Measurements from ENCODE around the gene C4A. TPM values are rescaled to one million over a fixed set of nuclear protein-coding genes. Genes with fewer than 3 reads are reported as not detected.
"Not testable (repeated sequence)": the region's sequence is repeated elsewhere in the genome, so short reads cannot be mapped to it uniquely, and the experiment has no call there.

The C4A gene
- total and polyA plus RNA-seq, 10 of the 15 experiments (the other 5 are each of a cell fraction or from before 2014, with no cell fraction given) = 0.13 to 5.4 (median 0.88) TPM; not detected in 1

- H3K27ac ChIP-seq (ENCODE audit: control insufficient read depth, insufficient read depth); ATAC-seq; H3K4me2 ChIP-seq (ENCODE audit: control insufficient read depth, insufficient read depth); BruUV-seq (replicated peaks); H3K9ac ChIP-seq (ENCODE audit: control insufficient read depth, insufficient read depth, low read length); SMC1A ChIA-PET (ENCODE audit: uncharacterized antibody, unreplicated experiment); H4K20me1 ChIP-seq (ENCODE audit: control insufficient read depth, insufficient read depth); in situ Hi-C loops (cut with MboI); H3K9me3 ChIP-seq (replicated peaks; ENCODE audit: control insufficient read depth, insufficient read depth, low read length); H3K4me3 ChIP-seq; H2AFZ ChIP-seq (ENCODE audit: control insufficient read depth, low read depth, low read length); FAIRE-seq; POLR2A ChIA-PET; H3K36me3 ChIP-seq (ENCODE audit: control insufficient read depth in 2 of 2, insufficient read depth in 2 of 2, low read length in 1 of 2); H3K4me1 ChIP-seq (ENCODE audit: control insufficient read depth, insufficient read depth, low read length); DNase-seq (ENCODE audit: low read depth, low spot score); RAD21 ChIA-PET (ENCODE audit: unreplicated experiment); H3K27me3 ChIP-seq (replicated peaks in 1 of 2; ENCODE audit: control insufficient read depth in 2 of 2, insufficient read depth in 2 of 2, low read length in 1 of 2); H3K79me2 ChIP-seq (ENCODE audit: control insufficient read depth, insufficient read depth, low read length): not testable (repeated sequence)
- CTCF ChIA-PET = interaction anchor here (2.6 kb wide), 1 partner anchor 21 kb away, joined by 6 read pairs; no protein-coding TSS in a partner anchor
- intact Hi-C loops (cut with micrococcal nuclease; ENCODE audit: unreplicated experiment) = loop anchor here (10.0 kb wide), 1 partner anchor 105 kb away; the partner anchor contains the start of genes PPT2 and PRRT1
- 42% methylated on average over 10 of the region's 11 CpGs for WGBS (ENCODE audit: insufficient coverage, insufficient replicate concordance, low lambda C conversion rate, missing lambda C conversion rate)
Observed at GRCh38 chr6:32049736-32050135, 67.9 kb downstream of the C4A start.

DNA sequence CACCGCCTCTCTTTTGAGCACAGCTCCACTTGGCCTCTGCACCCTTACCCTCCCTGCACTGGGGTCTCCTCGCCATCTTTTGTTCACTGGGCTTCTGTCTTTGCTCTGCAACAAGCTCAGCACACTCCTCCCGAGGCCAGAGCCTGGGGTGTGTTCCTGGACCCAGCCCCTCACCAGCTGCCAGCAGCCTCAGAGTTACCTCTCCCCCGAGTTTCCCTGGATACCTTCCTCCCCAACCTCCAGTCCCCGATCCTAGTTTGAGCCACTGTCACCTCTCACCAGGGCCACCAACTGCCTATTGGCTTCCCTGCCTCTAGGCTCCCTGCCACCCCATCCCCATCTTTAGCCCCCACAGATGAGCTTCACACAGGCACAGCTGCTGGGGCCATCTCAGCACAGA lies 68.7 kb downstream of the C4A start:
- RAD21 ChIA-PET (ENCODE audit: unreplicated experiment) = no interaction called here
- no peak for FAIRE-seq
- TF ChIP-seq YY1 (IDR thresholded peaks at IDR 0.05; ENCODE audit: low read depth, low read length) = no peak
- no peak for TF ChIP-seq ZBTB40 (IDR thresholded peaks at IDR 0.05; ENCODE audit: borderline replicate concordance)
- TF ChIP-seq E4F1 (IDR thresholded peaks at IDR 0.05; ENCODE audit: borderline replicate concordance, partially characterized antibody) = no peak
- no peak for TF ChIP-seq RBBP5 (conservative IDR thresholded peaks at IDR 0.05)
- TF ChIP-seq NRF1 (conservative IDR thresholded peaks at IDR 0.05; ENCODE audit: low read depth, low read length) = no peak
- TF ChIP-seq ASH2L (IDR thresholded peaks at IDR 0.05; ENCODE audit: borderline replicate concordance, low read depth) = no peak
- TF ChIP-seq PAX5 (IDR thresholded peaks at IDR 0.05; ENCODE audit: borderline replicate concordance, low read depth, low read length) = no peak
- TF ChIP-seq, protein P1, sequence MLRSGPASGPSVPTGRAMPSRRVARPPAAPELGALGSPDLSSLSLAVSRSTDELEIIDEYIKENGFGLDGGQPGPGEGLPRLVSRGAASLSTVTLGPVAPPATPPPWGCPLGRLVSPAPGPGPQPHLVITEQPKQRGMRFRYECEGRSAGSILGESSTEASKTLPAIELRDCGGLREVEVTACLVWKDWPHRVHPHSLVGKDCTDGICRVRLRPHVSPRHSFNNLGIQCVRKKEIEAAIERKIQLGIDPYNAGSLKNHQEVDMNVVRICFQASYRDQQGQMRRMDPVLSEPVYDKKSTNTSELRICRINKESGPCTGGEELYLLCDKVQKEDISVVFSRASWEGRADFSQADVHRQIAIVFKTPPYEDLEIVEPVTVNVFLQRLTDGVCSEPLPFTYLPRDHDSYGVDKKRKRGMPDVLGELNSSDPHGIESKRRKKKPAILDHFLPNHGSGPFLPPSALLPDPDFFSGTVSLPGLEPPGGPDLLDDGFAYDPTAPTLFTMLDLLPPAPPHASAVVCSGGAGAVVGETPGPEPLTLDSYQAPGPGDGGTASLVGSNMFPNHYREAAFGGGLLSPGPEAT (IDR thresholded peaks at IDR 0.05; ENCODE audit: low read depth) = no peak
- TF ChIP-seq POLR2AphosphoS5 (IDR thresholded peaks at IDR 0.05; ENCODE audit: low read length) = no peak

More for the DNA sequence above, 68.7 kb downstream of the C4A start:
- Histone ChIP-seq H2AFZ (ENCODE audit: control insufficient read depth, low read depth, low read length) (no peak overlapping the region), H4K20me1 (ENCODE audit: control insufficient read depth, insufficient read depth) (no peaks in the 10 kb centered on the region), H3K4me1 (ENCODE audit: control insufficient read depth, insufficient read depth, low read length) (no peaks in the 10 kb centered on the region), H3K36me3 (ENCODE audit: control insufficient read depth in 2 of 2, insufficient read depth in 2 of 2, low read length in 1 of 2) (no peaks in the 10 kb centered on the region), H3K4me2 (ENCODE audit: control insufficient read depth, insufficient read depth) (no peak overlapping the region), H3K79me2 (ENCODE audit: control insufficient read depth, insufficient read depth, low read length) (no peaks in the 10 kb centered on the region), H3K9ac (ENCODE audit: control insufficient read depth, insufficient read depth, low read length) (no peak overlapping the region), H3K27me3 (replicated peaks in 1 of 2; ENCODE audit: control insufficient read depth in 2 of 2, insufficient read depth in 2 of 2, low read length in 1 of 2) (peaks cover 0 to 3% of the 10 kb centered on the region in 2 experiments; a peak in 2 of 4 replicates), H3K4me3 (no peak overlapping the region), H3K27ac (ENCODE audit: control insufficient read depth, insufficient read depth) (no peak overlapping the region), H3K9me3 (replicated peaks; ENCODE audit: control insufficient read depth, insufficient read depth, low read length) (no peaks in the 10 kb centered on the region)
- ATAC-seq (no peak), DNase-seq (ENCODE audit: low read depth, low spot score) (no peak)
- WGBS (ENCODE audit: insufficient coverage, insufficient replicate concordance, low lambda C conversion rate, missing lambda C conversion rate) = 14% methylated on average over 2 of the region's 5 CpGs
- intact Hi-C loops (cut with micrococcal nuclease; ENCODE audit: unreplicated experiment) = no loop called here
- in situ Hi-C loops (cut with MboI) = no loop called here
- CTCF ChIA-PET = interaction anchor here (2.6 kb wide), 1 partner anchor 21 kb away, joined by 6 read pairs; no protein-coding TSS in a partner anchor
- POLR2A ChIA-PET = no interaction called here
- SMC1A ChIA-PET (ENCODE audit: uncharacterized antibody, unreplicated experiment) = no interaction called here
- BruUV-seq (replicated peaks) = no TSS peak

All from GM12878 (cell line).